Measurements from ENCODE around the gene PPCDC. TPM values are rescaled to one million over a fixed set of nuclear protein-coding genes. Genes with fewer than 3 reads are reported as not detected.

PPCDC gene
- total RNA-seq, 4 donors from 2014 or later, result 6.4 to 8.9 (median 7.4) TPM

- H3K36me3 ChIP-seq, result peaks cover 0 to 8% (median 0%) of the 10 kb centered on the region in 4 donors
- H3K27ac ChIP-seq (replicated peaks in 1 of 4), result no peak overlapping the region
- WGBS, result 92% methylated on average over 4 of the region's 4 CpGs
- DNase-seq (ENCODE audit: extremely low spot score), result no peak
- no peaks in the 10 kb centered on the region for H3K27me3 ChIP-seq
- intact Hi-C loops (cut with DNase I), result no loop called here
- TF ChIP-seq CTCF (IDR thresholded peaks at IDR 0.05) (no peak), EP300 (IDR thresholded peaks at IDR 0.05) (no peak), POLR2A (IDR thresholded peaks at IDR 0.05; ENCODE audit: low read depth) (no peak), POLR2AphosphoS5 (IDR thresholded peaks at IDR 0.05) (no peak)
- H3K4me3 ChIP-seq, result no peak overlapping the region
- H3K9me3 ChIP-seq, result no peaks in the 10 kb centered on the region
- peaks cover 0 to 14% (median 0%) of the 10 kb centered on the region in 4 donors for H3K4me1 ChIP-seq
Measured at GRCh38 chr15:75058127-75058905, 34.9 kb downstream of the PPCDC start.

- no peaks in the 10 kb centered on the region for H3K9me3 ChIP-seq
- H3K4me1 ChIP-seq, result peaks cover 0 to 16% (median 1%) of the 10 kb centered on the region in 4 donors
- no peak overlapping the region for H3K27ac ChIP-seq (replicated peaks in 1 of 4)
- TF ChIP-seq POLR2A (IDR thresholded peaks at IDR 0.05; ENCODE audit: low read depth) (no peak), POLR2AphosphoS5 (IDR thresholded peaks at IDR 0.05) (no peak), CTCF (IDR thresholded peaks at IDR 0.05) (no peak), EP300 (IDR thresholded peaks at IDR 0.05) (no peak)
- peaks cover 0 to 8% (median 0%) of the 10 kb centered on the region in 4 donors for H3K36me3 ChIP-seq
- DNase-seq (ENCODE audit: extremely low spot score), result no peak
- intact Hi-C loops (cut with DNase I), result no loop called here
- no peaks in the 10 kb centered on the region for H3K27me3 ChIP-seq
- H3K4me3 ChIP-seq, result no peak overlapping the region
- 80% methylated on average over 5 of the region's 5 CpGs for WGBS
Measured at GRCh38 chr15:75059607-75060006, 36.2 kb downstream of the PPCDC start.

- intact Hi-C loops (cut with DNase I), result no loop called here
- H3K36me3 ChIP-seq, result peaks cover 0 to 8% (median 0%) of the 10 kb centered on the region in 4 donors
- TF ChIP-seq POLR2AphosphoS5 (IDR thresholded peaks at IDR 0.05) (no peak), CTCF (IDR thresholded peaks at IDR 0.05) (no peak), POLR2A (IDR thresholded peaks at IDR 0.05; ENCODE audit: low read depth) (no peak), EP300 (IDR thresholded peaks at IDR 0.05) (no peak)
Measured at GRCh38 chr15:75061272-75061671, 37.9 kb downstream of the PPCDC start.

GRCh38 chr15:75062706-75063105 is 39.3 kb downstream of the PPCDC start:
- Histone ChIP-seq H3K36me3 (peaks cover 0 to 8% (median 0%) of the 10 kb centered on the region in 4 donors), H3K4me1 (peaks cover 0 to 26% (median 6%) of the 10 kb centered on the region in 4 donors), H3K9me3 (peaks cover 0 to 8% (median 0%) of the 10 kb centered on the region in 4 donors), H3K27me3 (no peaks in the 10 kb centered on the region), H3K4me3 (no peak overlapping the region), H3K27ac (replicated peaks in 1 of 4) (no peak overlapping the region)
- whole genome bisulfite sequencing, result 64% methylated on average over 3 of the region's 3 CpGs
- TF ChIP-seq CTCF (IDR thresholded peaks at IDR 0.05) (no peak), POLR2A (IDR thresholded peaks at IDR 0.05; ENCODE audit: low read depth) (no peak), EP300 (IDR thresholded peaks at IDR 0.05) (no peak), POLR2AphosphoS5 (IDR thresholded peaks at IDR 0.05) (no peak)
- no peak for DNase-seq (ENCODE audit: extremely low spot score)
- intact Hi-C loops (cut with DNase I), result no loop called here

More at GRCh38 chr15:75061272-75061671, 37.9 kb downstream of the PPCDC start:
- Histone ChIP-seq H3K27me3 (no peaks in the 10 kb centered on the region), H3K27ac (replicated peaks in 1 of 4) (no peak overlapping the region), H3K4me1 (peaks cover 0 to 25% (median 6%) of the 10 kb centered on the region in 4 donors), H3K4me3 (no peak overlapping the region), H3K9me3 (peaks cover 0 to 5% (median 0%) of the 10 kb centered on the region in 4 donors)
- DNase-seq (ENCODE audit: extremely low spot score), result no peak

Data from esophagus muscularis mucosa (tissue), 4 donors.